GM23338 (cell line): ENCODE results near the gene TBC1D12.

ENCODE experiments used
- CREB1 ChIP-seq: fragments of 250-450 bp; sonication (Bioruptor Pico); IDR thresholded peaks from 2 replicates; pipeline ENCODE4 v1.5.0; 2020; ENCODE audit warnings: low read depth, mild to moderate bottlenecking, moderate library complexity
- EZH2 ChIP-seq: fragments of 200-600 bp; sonication (generic); IDR thresholded peaks from one replicate; pipeline ENCODE4 v1.8.0; 2017; ENCODE audit warnings: antibody characterized with exemption, mild to moderate bottlenecking, low read depth; ENCODE audit not compliant: unreplicated experiment
- EZH2phosphoT487 ChIP-seq: fragments of 200-600 bp; sonication (generic); IDR thresholded peaks from one replicate; pipeline ENCODE4 v1.8.1; 2018; ENCODE audit warnings: antibody characterized with exemption; ENCODE audit not compliant: unreplicated experiment
- JUNB ChIP-seq: IDR thresholded peaks from one replicate; pipeline ENCODE4 v1.6.1; 2016; ENCODE audit warnings: antibody characterized with exemption; ENCODE audit not compliant: unreplicated experiment
- POLR2AphosphoS5 ChIP-seq: IDR thresholded peaks from 2 replicates; pipeline ENCODE4 v1.6.1; 2016; ENCODE audit warnings: antibody characterized with exemption, low read depth
- ZNF114 ChIP-seq: fragments of 250-450 bp; sonication (Bioruptor Pico); IDR thresholded peaks from 2 replicates; pipeline ENCODE4 v1.5.0; 2020; ENCODE audit warnings: mild to moderate bottlenecking, moderate library complexity
- TF ChIP-seq, protein P1 (sequence below), 2 experiments: fragments of 200-600 bp in 1 of 2; sonication (generic) in 1 of 2; conservative IDR thresholded peaks; 2 replicates each; pipeline versions ENCODE4 v1.5.1 to v1.6.1; 2016 to 2017; ENCODE audit warnings: antibody characterized with exemption in 2 of 2, low read depth in 2 of 2, mild to moderate bottlenecking in 2 of 2, moderate library complexity in 1 of 2
- TF ChIP-seq, protein P2 (sequence below): IDR thresholded peaks from 2 replicates; pipeline ENCODE4 v1.6.1; 2016; ENCODE audit warnings: antibody characterized with exemption
- TF ChIP-seq, protein P3 (sequence below): fragments of 250-450 bp; sonication (Bioruptor Pico); IDR thresholded peaks from 2 replicates; pipeline ENCODE4 v1.5.0; 2020; ENCODE audit warnings: mild to moderate bottlenecking, moderate library complexity

DNA sequence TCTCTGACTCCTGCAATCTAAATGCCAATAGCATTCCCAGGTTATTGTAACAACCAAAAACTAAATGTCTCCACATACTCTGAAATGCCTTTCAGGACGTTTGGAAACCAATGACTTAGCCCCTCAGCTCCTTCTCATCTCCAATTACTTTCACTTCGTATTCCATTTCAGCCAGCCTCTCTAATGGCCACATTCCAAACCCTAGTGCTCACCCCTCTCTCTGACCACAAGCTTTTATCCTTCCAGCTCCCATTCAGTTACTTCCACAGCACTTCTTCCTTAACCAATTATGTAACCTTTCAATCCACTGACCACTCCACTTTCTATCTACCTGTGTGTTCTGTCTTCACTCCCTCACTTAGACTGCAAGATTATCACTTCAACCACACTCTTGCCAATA, 43.9 kb upstream of the TBC1D12 start:
- TF ChIP-seq EZH2phosphoT487 (no peak), EZH2 (no peak), CREB1 (no peak), POLR2AphosphoS5 (no peak), ZNF114 (CRISPR knock-in tag) (no peak), JUNB (no peak)
- TF ChIP-seq, protein P1, sequence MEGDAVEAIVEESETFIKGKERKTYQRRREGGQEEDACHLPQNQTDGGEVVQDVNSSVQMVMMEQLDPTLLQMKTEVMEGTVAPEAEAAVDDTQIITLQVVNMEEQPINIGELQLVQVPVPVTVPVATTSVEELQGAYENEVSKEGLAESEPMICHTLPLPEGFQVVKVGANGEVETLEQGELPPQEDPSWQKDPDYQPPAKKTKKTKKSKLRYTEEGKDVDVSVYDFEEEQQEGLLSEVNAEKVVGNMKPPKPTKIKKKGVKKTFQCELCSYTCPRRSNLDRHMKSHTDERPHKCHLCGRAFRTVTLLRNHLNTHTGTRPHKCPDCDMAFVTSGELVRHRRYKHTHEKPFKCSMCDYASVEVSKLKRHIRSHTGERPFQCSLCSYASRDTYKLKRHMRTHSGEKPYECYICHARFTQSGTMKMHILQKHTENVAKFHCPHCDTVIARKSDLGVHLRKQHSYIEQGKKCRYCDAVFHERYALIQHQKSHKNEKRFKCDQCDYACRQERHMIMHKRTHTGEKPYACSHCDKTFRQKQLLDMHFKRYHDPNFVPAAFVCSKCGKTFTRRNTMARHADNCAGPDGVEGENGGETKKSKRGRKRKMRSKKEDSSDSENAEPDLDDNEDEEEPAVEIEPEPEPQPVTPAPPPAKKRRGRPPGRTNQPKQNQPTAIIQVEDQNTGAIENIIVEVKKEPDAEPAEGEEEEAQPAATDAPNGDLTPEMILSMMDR (conservative IDR thresholded peaks at IDR 0.05; ENCODE audit: low read depth in 2 of 2): no peak
- TF ChIP-seq, protein P2, sequence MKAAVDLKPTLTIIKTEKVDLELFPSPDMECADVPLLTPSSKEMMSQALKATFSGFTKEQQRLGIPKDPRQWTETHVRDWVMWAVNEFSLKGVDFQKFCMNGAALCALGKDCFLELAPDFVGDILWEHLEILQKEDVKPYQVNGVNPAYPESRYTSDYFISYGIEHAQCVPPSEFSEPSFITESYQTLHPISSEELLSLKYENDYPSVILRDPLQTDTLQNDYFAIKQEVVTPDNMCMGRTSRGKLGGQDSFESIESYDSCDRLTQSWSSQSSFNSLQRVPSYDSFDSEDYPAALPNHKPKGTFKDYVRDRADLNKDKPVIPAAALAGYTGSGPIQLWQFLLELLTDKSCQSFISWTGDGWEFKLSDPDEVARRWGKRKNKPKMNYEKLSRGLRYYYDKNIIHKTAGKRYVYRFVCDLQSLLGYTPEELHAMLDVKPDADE: no peak
- TF ChIP-seq, protein P3, sequence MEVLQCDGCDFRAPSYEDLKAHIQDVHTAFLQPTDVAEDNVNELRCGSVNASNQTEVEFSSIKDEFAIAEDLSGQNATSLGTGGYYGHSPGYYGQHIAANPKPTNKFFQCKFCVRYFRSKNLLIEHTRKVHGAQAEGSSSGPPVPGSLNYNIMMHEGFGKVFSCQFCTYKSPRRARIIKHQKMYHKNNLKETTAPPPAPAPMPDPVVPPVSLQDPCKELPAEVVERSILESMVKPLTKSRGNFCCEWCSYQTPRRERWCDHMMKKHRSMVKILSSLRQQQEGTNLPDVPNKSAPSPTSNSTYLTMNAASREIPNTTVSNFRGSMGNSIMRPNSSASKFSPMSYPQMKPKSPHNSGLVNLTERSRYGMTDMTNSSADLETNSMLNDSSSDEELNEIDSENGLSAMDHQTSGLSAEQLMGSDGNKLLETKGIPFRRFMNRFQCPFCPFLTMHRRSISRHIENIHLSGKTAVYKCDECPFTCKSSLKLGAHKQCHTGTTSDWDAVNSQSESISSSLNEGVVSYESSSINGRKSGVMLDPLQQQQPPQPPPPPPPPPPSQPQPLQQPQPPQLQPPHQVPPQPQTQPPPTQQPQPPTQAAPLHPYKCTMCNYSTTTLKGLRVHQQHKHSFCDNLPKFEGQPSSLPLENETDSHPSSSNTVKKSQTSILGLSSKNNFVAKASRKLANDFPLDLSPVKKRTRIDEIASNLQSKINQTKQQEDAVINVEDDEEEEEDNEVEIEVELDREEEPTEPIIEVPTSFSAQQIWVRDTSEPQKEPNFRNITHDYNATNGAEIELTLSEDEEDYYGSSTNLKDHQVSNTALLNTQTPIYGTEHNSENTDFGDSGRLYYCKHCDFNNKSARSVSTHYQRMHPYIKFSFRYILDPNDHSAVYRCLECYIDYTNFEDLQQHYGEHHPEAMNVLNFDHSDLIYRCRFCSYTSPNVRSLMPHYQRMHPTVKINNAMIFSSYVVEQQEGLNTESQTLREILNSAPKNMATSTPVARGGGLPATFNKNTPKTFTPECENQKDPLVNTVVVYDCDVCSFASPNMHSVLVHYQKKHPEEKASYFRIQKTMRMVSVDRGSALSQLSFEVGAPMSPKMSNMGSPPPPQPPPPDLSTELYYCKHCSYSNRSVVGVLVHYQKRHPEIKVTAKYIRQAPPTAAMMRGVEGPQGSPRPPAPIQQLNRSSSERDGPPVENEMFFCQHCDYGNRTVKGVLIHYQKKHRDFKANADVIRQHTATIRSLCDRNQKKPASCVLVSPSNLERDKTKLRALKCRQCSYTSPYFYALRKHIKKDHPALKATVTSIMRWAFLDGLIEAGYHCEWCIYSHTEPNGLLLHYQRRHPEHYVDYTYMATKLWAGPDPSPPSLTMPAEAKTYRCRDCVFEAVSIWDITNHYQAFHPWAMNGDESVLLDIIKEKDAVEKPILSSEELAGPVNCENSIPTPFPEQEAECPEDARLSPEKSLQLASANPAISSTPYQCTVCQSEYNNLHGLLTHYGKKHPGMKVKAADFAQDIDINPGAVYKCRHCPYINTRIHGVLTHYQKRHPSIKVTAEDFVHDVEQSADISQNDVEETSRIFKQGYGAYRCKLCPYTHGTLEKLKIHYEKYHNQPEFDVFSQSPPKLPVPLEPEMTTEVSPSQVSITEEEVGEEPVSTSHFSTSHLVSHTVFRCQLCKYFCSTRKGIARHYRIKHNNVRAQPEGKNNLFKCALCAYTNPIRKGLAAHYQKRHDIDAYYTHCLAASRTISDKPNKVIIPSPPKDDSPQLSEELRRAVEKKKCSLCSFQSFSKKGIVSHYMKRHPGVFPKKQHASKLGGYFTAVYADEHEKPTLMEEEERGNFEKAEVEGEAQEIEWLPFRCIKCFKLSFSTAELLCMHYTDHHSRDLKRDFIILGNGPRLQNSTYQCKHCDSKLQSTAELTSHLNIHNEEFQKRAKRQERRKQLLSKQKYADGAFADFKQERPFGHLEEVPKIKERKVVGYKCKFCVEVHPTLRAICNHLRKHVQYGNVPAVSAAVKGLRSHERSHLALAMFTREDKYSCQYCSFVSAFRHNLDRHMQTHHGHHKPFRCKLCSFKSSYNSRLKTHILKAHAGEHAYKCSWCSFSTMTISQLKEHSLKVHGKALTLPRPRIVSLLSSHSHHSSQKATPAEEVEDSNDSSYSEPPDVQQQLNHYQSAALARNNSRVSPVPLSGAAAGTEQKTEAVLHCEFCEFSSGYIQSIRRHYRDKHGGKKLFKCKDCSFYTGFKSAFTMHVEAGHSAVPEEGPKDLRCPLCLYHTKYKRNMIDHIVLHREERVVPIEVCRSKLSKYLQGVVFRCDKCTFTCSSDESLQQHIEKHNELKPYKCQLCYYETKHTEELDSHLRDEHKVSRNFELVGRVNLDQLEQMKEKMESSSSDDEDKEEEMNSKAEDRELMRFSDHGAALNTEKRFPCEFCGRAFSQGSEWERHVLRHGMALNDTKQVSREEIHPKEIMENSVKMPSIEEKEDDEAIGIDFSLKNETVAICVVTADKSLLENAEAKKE (CRISPR knock-in tag): no peak
